ENCODE measurements around the gene S100A3. TPM values are rescaled to one million over a fixed set of nuclear protein-coding genes. Genes with fewer than 3 reads are reported as not detected.
A peak's percentile ranks its signal among the peaks of the same experiment; 100 is the strongest.
"Not testable (repeated sequence)": the region's sequence is repeated elsewhere in the genome, so short reads cannot be mapped to it uniquely, and the experiment has no call there.

Gene S100A3
- not detected for total RNA-seq

- Mint-ChIP-seq H3K27ac (no peak within 1 kb of the TSS), H3K27me3 (no peaks in the 10 kb centered on the region), H3K4me3 (no peak within 1 kb of the TSS), H3K9me3 (peaks cover 2% of the 10 kb centered on the region), H3K4me1 (peaks cover 33% of the 10 kb centered on the region), H3K36me3 (peaks cover 8% of the 10 kb centered on the region)
- DNase-seq, result no peak
Measured at GRCh38 chr1:153548722-153549688, at the start of gene S100A3. TSS of gene S100A3 (minus strand) at chr1:153549258. CDS start at chr1:153548485, 773 bp downstream.

- no peaks in the 10 kb centered on the region for H3K9me3 Mint-ChIP-seq
- peaks cover 11% of the 10 kb centered on the region for H3K4me1 Mint-ChIP-seq
- peak overlapping the region; percentile 34 for H3K27ac Mint-ChIP-seq
- DNase-seq, result peak; percentile 14
- no peak overlapping the region for H3K4me3 Mint-ChIP-seq
- H3K36me3 Mint-ChIP-seq, result no peaks in the 10 kb centered on the region
- no peaks in the 10 kb centered on the region for H3K27me3 Mint-ChIP-seq
Measured at GRCh38 chr1:153598309-153599172, 49.5 kb upstream of the S100A3 start.

- no peak for DNase-seq
- Mint-ChIP-seq H3K27me3 (no peaks in the 10 kb centered on the region), H3K4me1 (peaks cover 9% of the 10 kb centered on the region), H3K9me3 (no peaks in the 10 kb centered on the region), H3K27ac (no peak overlapping the region), H3K4me3 (no peak overlapping the region), H3K36me3 (no peaks in the 10 kb centered on the region)
Measured at GRCh38 chr1:153597206-153597605, 48.1 kb upstream of the S100A3 start.

GRCh38 chr1:153592748-153593147, 43.7 kb upstream of the S100A3 start:
- H3K9me3 Mint-ChIP-seq, result no peaks in the 10 kb centered on the region
- no peak for DNase-seq
- no peak overlapping the region for H3K4me3 Mint-ChIP-seq
- no peak overlapping the region for H3K27ac Mint-ChIP-seq
- H3K36me3 Mint-ChIP-seq, result no peaks in the 10 kb centered on the region
- H3K27me3 Mint-ChIP-seq, result no peaks in the 10 kb centered on the region
- H3K4me1 Mint-ChIP-seq, result no peaks in the 10 kb centered on the region

GRCh38 chr1:153588482-153588881, 39.4 kb upstream of the S100A3 start:
- H3K9me3 Mint-ChIP-seq, result no peaks in the 10 kb centered on the region
- peaks cover 3% of the 10 kb centered on the region for H3K27me3 Mint-ChIP-seq
- DNase-seq, result no peak
- H3K4me3 Mint-ChIP-seq, result no peak overlapping the region
- no peaks in the 10 kb centered on the region for H3K4me1 Mint-ChIP-seq
- no peaks in the 10 kb centered on the region for H3K36me3 Mint-ChIP-seq
- no peak overlapping the region for H3K27ac Mint-ChIP-seq

- not testable (repeated sequence) for H3K4me1 Mint-ChIP-seq, H3K36me3 Mint-ChIP-seq, H3K27me3 Mint-ChIP-seq, H3K27ac Mint-ChIP-seq, DNase-seq, H3K4me3 Mint-ChIP-seq, H3K9me3 Mint-ChIP-seq
Measured at GRCh38 chr1:153588033-153588432, 39.0 kb upstream of the S100A3 start.

GRCh38 chr1:153587314-153587713, 38.3 kb upstream of the S100A3 start:
- Mint-ChIP-seq H3K4me3 (no peak overlapping the region), H3K27me3 (peaks cover 3% of the 10 kb centered on the region), H3K9me3 (no peaks in the 10 kb centered on the region), H3K36me3 (no peaks in the 10 kb centered on the region), H3K4me1 (no peaks in the 10 kb centered on the region), H3K27ac (no peak overlapping the region)
- no peak for DNase-seq

- DNase-seq, result no peak
- no peaks in the 10 kb centered on the region for H3K9me3 Mint-ChIP-seq
- no peak overlapping the region for H3K4me3 Mint-ChIP-seq
- H3K27ac Mint-ChIP-seq, result no peak overlapping the region
- no peaks in the 10 kb centered on the region for H3K4me1 Mint-ChIP-seq
- H3K36me3 Mint-ChIP-seq, result no peaks in the 10 kb centered on the region
- H3K27me3 Mint-ChIP-seq, result peaks cover 3% of the 10 kb centered on the region
Measured at GRCh38 chr1:153586347-153586746, 37.3 kb upstream of the S100A3 start.

- H3K36me3 Mint-ChIP-seq, result no peaks in the 10 kb centered on the region
- no peak overlapping the region for H3K27ac Mint-ChIP-seq
- peaks cover 3% of the 10 kb centered on the region for H3K27me3 Mint-ChIP-seq
- H3K4me1 Mint-ChIP-seq, result no peaks in the 10 kb centered on the region
- no peak overlapping the region for H3K4me3 Mint-ChIP-seq
- DNase-seq, result no peak
- no peaks in the 10 kb centered on the region for H3K9me3 Mint-ChIP-seq
Measured at GRCh38 chr1:153585006-153585405, 35.9 kb upstream of the S100A3 start.

GRCh38 chr1:153583976-153584375, 34.9 kb upstream of the S100A3 start:
- peaks cover 8% of the 10 kb centered on the region for H3K27me3 Mint-ChIP-seq
- H3K27ac Mint-ChIP-seq, result no peak overlapping the region
- no peaks in the 10 kb centered on the region for H3K36me3 Mint-ChIP-seq
- no peaks in the 10 kb centered on the region for H3K9me3 Mint-ChIP-seq
- H3K4me3 Mint-ChIP-seq, result no peak overlapping the region
- DNase-seq, result no peak
- no peaks in the 10 kb centered on the region for H3K4me1 Mint-ChIP-seq

- not testable (repeated sequence) for DNase-seq, H3K9me3 Mint-ChIP-seq, H3K4me3 Mint-ChIP-seq, H3K27ac Mint-ChIP-seq, H3K36me3 Mint-ChIP-seq, H3K4me1 Mint-ChIP-seq
- peaks cover 13% of the 10 kb centered on the region for H3K27me3 Mint-ChIP-seq
Measured at GRCh38 chr1:153583514-153583913, 34.5 kb upstream of the S100A3 start.

- H3K27me3 Mint-ChIP-seq, result peaks cover 20% of the 10 kb centered on the region
- not testable (repeated sequence) for H3K36me3 Mint-ChIP-seq, H3K27ac Mint-ChIP-seq, H3K4me3 Mint-ChIP-seq, H3K4me1 Mint-ChIP-seq, H3K9me3 Mint-ChIP-seq, DNase-seq
Measured at GRCh38 chr1:153582836-153583235, 33.8 kb upstream of the S100A3 start.

- Mint-ChIP-seq H3K9me3 (no peaks in the 10 kb centered on the region), H3K4me1 (peaks cover 2% of the 10 kb centered on the region), H3K36me3 (no peaks in the 10 kb centered on the region), H3K27ac (no peak overlapping the region), H3K27me3 (peaks cover 36% of the 10 kb centered on the region), H3K4me3 (no peak overlapping the region)
- no peak for DNase-seq
Measured at GRCh38 chr1:153578936-153579335, 29.9 kb upstream of the S100A3 start.

GRCh38 chr1:153578490-153578889, 29.4 kb upstream of the S100A3 start:
- H3K4me1 Mint-ChIP-seq, result peaks cover 4% of the 10 kb centered on the region
- peaks cover 36% of the 10 kb centered on the region for H3K27me3 Mint-ChIP-seq
- no peak for DNase-seq
- no peak overlapping the region for H3K27ac Mint-ChIP-seq
- no peaks in the 10 kb centered on the region for H3K9me3 Mint-ChIP-seq
- H3K4me3 Mint-ChIP-seq, result no peak overlapping the region
- no peaks in the 10 kb centered on the region for H3K36me3 Mint-ChIP-seq

- peaks cover 36% of the 10 kb centered on the region for H3K27me3 Mint-ChIP-seq
- no peaks in the 10 kb centered on the region for H3K36me3 Mint-ChIP-seq
- H3K4me3 Mint-ChIP-seq, result no peak overlapping the region
- DNase-seq, result no peak
- H3K9me3 Mint-ChIP-seq, result no peaks in the 10 kb centered on the region
- H3K4me1 Mint-ChIP-seq, result peaks cover 11% of the 10 kb centered on the region
- H3K27ac Mint-ChIP-seq, result no peak overlapping the region
Measured at GRCh38 chr1:153577624-153578051, 28.6 kb upstream of the S100A3 start.
